Measurements from ENCODE around the gene CD5L.

GRCh38 chr1:157844089-157844830 is 2.7 kb upstream of the CD5L start:
- TF ChIP-seq POLR2AphosphoS5 (IDR thresholded peaks at IDR 0.05): no peak
- TF ChIP-seq CTCF (IDR thresholded peaks at IDR 0.05): no peak
